Measurements from ENCODE around the gene MRPS12.
"Not testable (repeated sequence)": the region's sequence is repeated elsewhere in the genome, so short reads cannot be mapped to it uniquely, and the experiment has no call there.

Gene MRPS12

DNA sequence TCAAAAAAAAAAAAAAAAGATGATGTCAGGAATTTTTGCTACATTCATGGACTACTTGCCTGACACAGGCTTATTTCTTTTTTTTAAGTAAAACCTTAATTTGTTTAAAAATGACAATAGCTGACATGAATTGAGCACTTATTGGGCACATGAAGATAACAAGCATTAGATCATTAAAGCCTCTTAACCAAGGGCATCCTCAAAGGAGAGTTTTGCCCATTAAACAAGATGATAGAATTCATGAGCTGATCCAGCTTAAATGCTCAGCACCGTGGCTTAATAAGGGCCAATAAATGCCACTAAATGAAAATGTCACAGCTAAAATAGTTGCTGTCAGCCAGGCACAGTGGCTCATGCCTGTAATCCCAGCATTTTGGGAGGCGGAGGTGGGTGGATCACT, 25.5 kb downstream of the MRPS12 start:
- Histone ChIP-seq H3K27ac (ENCODE audit: insufficient read depth in 1 of 2, low read depth in 1 of 2, low read length in 2 of 2, poor library complexity in 1 of 2, severe bottlenecking in 2 of 2) (no peak overlapping the region), H3K27me3 (replicated peaks in 2 of 5; ENCODE audit: control insufficient read depth in 4 of 5, insufficient read depth in 5 of 5, low read length in 4 of 5) (peaks cover 0 to 1% (median 0%) of the 10 kb centered on the region in 5 experiments), H3K4me1 (ENCODE audit: control extremely low read depth in 1 of 4, control insufficient read depth in 4 of 4, insufficient read depth in 4 of 4, low read length in 3 of 4) (no peaks in the 10 kb centered on the region), H3K4me3 (ENCODE audit: control insufficient read depth in 1 of 7, extremely low read depth in 1 of 7, insufficient read depth in 4 of 7, low read depth in 2 of 7, low read length in 6 of 7) (no peak overlapping the region), H3K36me3 (ENCODE audit: control insufficient read depth in 4 of 4, insufficient read depth in 4 of 4, low read length in 3 of 4) (no peaks in the 10 kb centered on the region), H3K9me3 (ENCODE audit: control extremely low read depth in 1 of 5, control insufficient read depth in 4 of 5, insufficient read depth in 2 of 5, low read depth in 1 of 5, low read length in 4 of 5) (no peaks in the 10 kb centered on the region)
- ChIA-PET CTCF (interaction anchor here (0.6 to 1.2 kb wide), 4 partner anchors 15 to 136 kb away, joined by 3 to 4 read pairs (median 4); no protein-coding TSS in a partner anchor), POLR2A (no interaction called here)
- no peak for DNase-seq
- WGBS (ENCODE audit: insufficient coverage) = 100% methylated on average over 1 of the region's 2 CpGs

DNA sequence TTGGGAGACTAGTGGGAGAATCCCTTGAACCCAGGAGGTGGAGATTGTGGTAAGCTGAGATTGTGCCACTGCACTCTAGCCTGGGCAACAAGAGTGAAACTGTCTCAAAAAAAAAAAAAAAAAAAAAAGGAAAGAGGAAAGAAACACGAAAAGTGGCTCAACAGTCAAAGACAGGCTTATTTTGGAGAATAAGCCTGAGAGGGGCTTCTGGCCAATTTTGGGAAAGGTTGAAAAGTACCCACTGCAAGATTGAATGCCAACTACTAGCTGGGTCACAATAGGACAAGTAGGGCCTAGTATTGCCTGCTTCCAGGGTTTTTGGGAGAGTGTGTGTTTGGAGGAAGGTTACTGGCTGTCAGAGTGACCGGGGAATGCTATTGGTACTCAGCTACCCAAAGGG, 27.6 kb downstream of the MRPS12 start:
- peaks cover 0 to 3% (median 0%) of the 10 kb centered on the region in 4 experiments for H3K4me1 ChIP-seq (ENCODE audit: control extremely low read depth in 1 of 4, control insufficient read depth in 4 of 4, insufficient read depth in 4 of 4, low read length in 3 of 4)
- ChIA-PET CTCF (no interaction called here), POLR2A (no interaction called here)
- no peak overlapping the region for H3K4me3 ChIP-seq (ENCODE audit: control insufficient read depth in 1 of 7, extremely low read depth in 1 of 7, insufficient read depth in 4 of 7, low read depth in 2 of 7, low read length in 6 of 7)
- no peaks in the 10 kb centered on the region for H3K9me3 ChIP-seq (ENCODE audit: control extremely low read depth in 1 of 5, control insufficient read depth in 4 of 5, insufficient read depth in 2 of 5, low read depth in 1 of 5, low read length in 4 of 5)
- no peak overlapping the region for H3K27ac ChIP-seq (ENCODE audit: insufficient read depth in 1 of 2, low read depth in 1 of 2, low read length in 2 of 2, poor library complexity in 1 of 2, severe bottlenecking in 2 of 2)
- no peaks in the 10 kb centered on the region for H3K27me3 ChIP-seq (replicated peaks in 2 of 5; ENCODE audit: control insufficient read depth in 4 of 5, insufficient read depth in 5 of 5, low read length in 4 of 5)
- no peaks in the 10 kb centered on the region for H3K36me3 ChIP-seq (ENCODE audit: control insufficient read depth in 4 of 4, insufficient read depth in 4 of 4, low read length in 3 of 4)
- 100% methylated on average over 1 of the region's 2 CpGs for WGBS (ENCODE audit: insufficient coverage)
- no peak for DNase-seq

DNA sequence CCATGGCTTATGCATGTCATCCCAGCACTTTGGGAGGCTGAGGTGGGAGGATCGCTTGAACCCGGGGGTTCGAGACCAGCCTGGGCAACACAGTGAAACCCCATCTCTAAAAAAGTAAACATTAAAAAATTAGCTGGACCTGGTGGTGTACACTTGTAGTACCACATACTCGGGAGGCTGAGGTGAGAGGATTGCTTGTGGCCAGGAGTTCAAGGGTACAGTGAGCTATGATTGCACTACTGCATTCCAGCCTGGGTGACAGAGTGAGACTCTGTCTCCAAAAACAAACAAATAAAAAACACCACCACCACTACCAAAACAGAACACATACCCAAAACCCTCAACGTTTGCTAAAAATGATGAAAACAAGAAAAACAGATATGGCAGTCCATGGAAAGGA, 28.9 kb downstream of the MRPS12 start:
- Histone ChIP-seq H3K4me1 (ENCODE audit: control extremely low read depth in 1 of 4, control insufficient read depth in 4 of 4, insufficient read depth in 4 of 4, low read length in 3 of 4) (peaks cover 0 to 3% (median 0%) of the 10 kb centered on the region in 4 experiments), H3K9me3 (ENCODE audit: control extremely low read depth in 1 of 5, control insufficient read depth in 4 of 5, insufficient read depth in 2 of 5, low read depth in 1 of 5, low read length in 4 of 5) (no peaks in the 10 kb centered on the region), H3K27me3 (replicated peaks in 2 of 5; ENCODE audit: control insufficient read depth in 4 of 5, insufficient read depth in 5 of 5, low read length in 4 of 5) (no peaks in the 10 kb centered on the region), H3K36me3 (ENCODE audit: control insufficient read depth in 4 of 4, insufficient read depth in 4 of 4, low read length in 3 of 4) (no peaks in the 10 kb centered on the region), H3K27ac (ENCODE audit: insufficient read depth in 1 of 2, low read depth in 1 of 2, low read length in 2 of 2, poor library complexity in 1 of 2, severe bottlenecking in 2 of 2) (no peak overlapping the region), H3K4me3 (ENCODE audit: control insufficient read depth in 1 of 7, extremely low read depth in 1 of 7, insufficient read depth in 4 of 7, low read depth in 2 of 7, low read length in 6 of 7) (no peak overlapping the region)
- POLR2A ChIA-PET = no interaction called here
- CTCF ChIA-PET = interaction anchor here (0.8 to 1.5 kb wide), 4 partner anchors 9 to 78 kb away, joined by 3 to 4 read pairs (median 3); no protein-coding TSS in a partner anchor
- no peak for DNase-seq
- WGBS (ENCODE audit: insufficient coverage) = 100% methylated on average over 3 of the region's 5 CpGs

DNA sequence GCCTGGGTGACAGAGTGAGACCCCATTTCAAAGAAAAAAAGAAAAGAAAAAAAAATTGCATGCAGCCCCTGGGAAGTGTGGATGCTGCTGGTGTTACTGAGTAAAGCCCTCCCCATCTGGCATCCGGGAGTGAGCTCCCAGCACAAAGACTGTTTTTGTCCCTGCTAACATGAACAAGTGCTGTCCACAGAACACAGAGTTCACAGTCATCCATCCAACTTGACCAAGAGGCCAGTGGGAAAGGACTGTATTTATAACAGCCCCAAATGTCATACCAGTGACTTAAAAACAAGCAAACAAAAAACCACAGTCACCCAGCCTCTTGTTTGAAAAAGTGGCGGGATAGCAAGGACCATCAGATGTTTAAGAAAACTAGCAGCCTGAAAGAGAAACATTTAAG, 34.0 kb downstream of the MRPS12 start:
- POLR2A ChIA-PET = no interaction called here
- Histone ChIP-seq H3K4me1 (ENCODE audit: control extremely low read depth in 1 of 4, control insufficient read depth in 4 of 4, insufficient read depth in 4 of 4, low read length in 3 of 4) (peaks cover 0 to 3% (median 0%) of the 10 kb centered on the region in 4 experiments), H3K4me3 (ENCODE audit: control insufficient read depth in 1 of 7, extremely low read depth in 1 of 7, insufficient read depth in 4 of 7, low read depth in 2 of 7, low read length in 6 of 7) (no peak overlapping the region), H3K27ac (ENCODE audit: insufficient read depth in 1 of 2, low read depth in 1 of 2, low read length in 2 of 2, poor library complexity in 1 of 2, severe bottlenecking in 2 of 2) (no peak overlapping the region), H3K9me3 (ENCODE audit: control extremely low read depth in 1 of 5, control insufficient read depth in 4 of 5, insufficient read depth in 2 of 5, low read depth in 1 of 5, low read length in 4 of 5) (no peaks in the 10 kb centered on the region), H3K36me3 (ENCODE audit: control insufficient read depth in 4 of 4, insufficient read depth in 4 of 4, low read length in 3 of 4) (no peaks in the 10 kb centered on the region), H3K27me3 (replicated peaks in 2 of 5; ENCODE audit: control insufficient read depth in 4 of 5, insufficient read depth in 5 of 5, low read length in 4 of 5) (no peaks in the 10 kb centered on the region)
- DNase-seq = no peak
- WGBS (ENCODE audit: insufficient coverage) = 100% methylated on average over 1 of the region's 2 CpGs
- CTCF ChIA-PET = no interaction called here

DNA sequence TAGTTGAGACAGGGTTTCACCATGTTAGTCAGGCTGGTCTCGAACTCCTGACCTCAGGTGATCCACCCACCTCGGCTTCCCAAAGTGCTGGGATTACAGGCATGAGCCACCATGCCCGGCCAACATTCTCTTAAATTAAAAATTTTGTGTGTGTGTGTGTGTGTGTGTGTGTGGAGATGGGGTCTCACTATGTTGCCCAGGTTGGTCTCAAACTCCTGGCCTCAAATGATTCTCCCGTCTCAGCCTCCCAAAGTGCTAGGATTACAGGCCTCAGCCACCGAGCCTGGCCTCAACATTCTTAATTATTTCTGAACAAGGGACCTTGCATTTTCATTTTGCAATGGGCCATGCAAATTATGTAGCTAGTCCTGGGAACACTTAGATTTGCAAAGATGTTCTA, 35.4 kb downstream of the MRPS12 start:
- H3K27ac ChIP-seq (ENCODE audit: insufficient read depth in 1 of 2, low read depth in 1 of 2, low read length in 2 of 2, poor library complexity in 1 of 2, severe bottlenecking in 2 of 2); H3K4me1 ChIP-seq (ENCODE audit: control extremely low read depth in 1 of 4, control insufficient read depth in 4 of 4, insufficient read depth in 4 of 4, low read length in 3 of 4); H3K36me3 ChIP-seq (ENCODE audit: control insufficient read depth in 4 of 4, insufficient read depth in 4 of 4, low read length in 3 of 4); DNase-seq; H3K27me3 ChIP-seq (replicated peaks in 2 of 5; ENCODE audit: control insufficient read depth in 4 of 5, insufficient read depth in 5 of 5, low read length in 4 of 5); H3K4me3 ChIP-seq (ENCODE audit: control insufficient read depth in 1 of 7, extremely low read depth in 1 of 7, insufficient read depth in 4 of 7, low read depth in 2 of 7, low read length in 6 of 7); H3K9me3 ChIP-seq (ENCODE audit: control extremely low read depth in 1 of 5, control insufficient read depth in 4 of 5, insufficient read depth in 2 of 5, low read depth in 1 of 5, low read length in 4 of 5): not testable (repeated sequence)
- 100% methylated on average over 1 of the region's 5 CpGs for WGBS (ENCODE audit: insufficient coverage)
- ChIA-PET CTCF (interaction anchor here (0.6 to 1.0 kb wide), 3 partner anchors 10 to 109 kb away, joined by 3 to 4 read pairs (median 3); no protein-coding TSS in a partner anchor), POLR2A (interaction anchor here (0.5 kb wide), 1 partner anchor 131 kb away, joined by 4 read pairs; no protein-coding TSS in a partner anchor)

DNA sequence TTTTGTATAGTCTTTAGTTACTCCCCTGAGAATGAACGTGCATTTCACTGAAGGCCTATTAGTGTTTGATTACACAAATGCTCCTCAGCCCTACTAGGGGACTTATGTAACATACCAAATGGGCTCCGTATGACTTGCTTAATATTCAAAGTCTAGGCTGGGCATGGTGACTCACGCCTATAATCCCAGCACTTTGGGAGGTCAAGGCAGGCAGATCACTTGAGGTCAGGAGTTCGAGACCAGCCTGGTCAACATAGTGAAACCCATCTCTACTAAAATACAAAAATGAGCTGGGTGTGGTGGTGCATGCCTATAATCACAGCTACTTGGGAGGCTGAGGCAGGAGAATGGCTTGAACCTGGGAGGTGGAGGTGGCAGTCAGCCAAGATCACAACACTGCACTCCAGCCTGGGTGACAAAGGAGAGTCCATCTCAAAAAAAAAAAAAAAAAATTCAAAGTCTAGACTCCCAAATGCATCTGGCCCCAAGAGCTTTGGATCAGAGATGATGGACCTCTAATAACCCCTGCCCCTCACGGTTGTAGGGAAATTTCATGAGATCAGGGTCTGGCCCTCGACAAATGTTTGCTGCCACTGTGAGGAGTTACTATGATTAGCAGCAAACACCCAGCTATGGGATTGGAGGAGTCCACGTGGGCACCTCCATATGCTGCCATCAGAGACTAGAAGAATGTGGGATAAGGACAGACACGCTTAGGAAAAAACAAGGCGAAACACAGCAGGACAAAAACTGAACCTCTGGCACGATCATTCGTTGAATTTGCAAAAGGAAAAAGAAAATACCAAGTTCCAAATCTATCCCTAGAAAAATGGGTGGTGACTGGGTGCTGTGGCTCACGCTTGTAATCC, 40.2 kb downstream of the MRPS12 start:
- ChIA-PET POLR2A (no interaction called here), CTCF (interaction anchor here (0.9 to 1.3 kb wide), 3 partner anchors 8 to 15 kb away, joined by 3 read pairs; no protein-coding TSS in a partner anchor)
- no peak overlapping the region for H3K27ac ChIP-seq (ENCODE audit: insufficient read depth in 1 of 2, low read depth in 1 of 2, low read length in 2 of 2, poor library complexity in 1 of 2, severe bottlenecking in 2 of 2)
- no peak for DNase-seq
- H3K4me3 ChIP-seq (ENCODE audit: control insufficient read depth in 1 of 7, extremely low read depth in 1 of 7, insufficient read depth in 4 of 7, low read depth in 2 of 7, low read length in 6 of 7) = no peak overlapping the region
- peaks cover 0 to 15% (median 5%) of the 10 kb centered on the region in 5 experiments for H3K27me3 ChIP-seq (replicated peaks in 2 of 5; ENCODE audit: control insufficient read depth in 4 of 5, insufficient read depth in 5 of 5, low read length in 4 of 5)
- WGBS (ENCODE audit: insufficient coverage) = 95% methylated on average over 10 of the region's 12 CpGs
- peaks cover 0 to 9% (median 4%) of the 10 kb centered on the region in 4 experiments for H3K4me1 ChIP-seq (ENCODE audit: control extremely low read depth in 1 of 4, control insufficient read depth in 4 of 4, insufficient read depth in 4 of 4, low read length in 3 of 4)
- H3K9me3 ChIP-seq (ENCODE audit: control extremely low read depth in 1 of 5, control insufficient read depth in 4 of 5, insufficient read depth in 2 of 5, low read depth in 1 of 5, low read length in 4 of 5) = no peaks in the 10 kb centered on the region
- no peaks in the 10 kb centered on the region for H3K36me3 ChIP-seq (ENCODE audit: control insufficient read depth in 4 of 4, insufficient read depth in 4 of 4, low read length in 3 of 4)

DNA sequence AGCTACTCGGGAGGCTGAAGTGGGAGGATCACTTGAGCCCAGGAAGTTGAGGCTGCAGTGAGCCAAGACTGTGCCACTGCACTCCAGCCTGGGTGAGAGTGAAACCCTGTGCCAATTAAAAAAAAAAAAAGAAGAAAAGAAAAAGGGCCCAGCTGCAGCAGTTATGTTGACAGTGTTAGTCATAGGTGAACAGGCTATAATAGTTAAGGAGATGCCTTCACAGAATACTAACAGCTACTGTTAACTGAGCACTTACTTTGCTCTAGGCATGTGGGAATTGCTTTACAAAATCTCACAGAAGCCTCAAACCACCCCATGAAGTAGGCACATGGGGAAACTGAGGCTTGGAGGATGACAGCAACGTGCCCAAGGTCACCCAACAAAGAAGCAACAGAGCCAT, 40.9 kb downstream of the MRPS12 start:
- H3K27me3 ChIP-seq (replicated peaks in 2 of 5; ENCODE audit: control insufficient read depth in 4 of 5, insufficient read depth in 5 of 5, low read length in 4 of 5) = peaks cover 0 to 21% (median 7%) of the 10 kb centered on the region in 5 experiments
- DNase-seq = no peak
- H3K4me3 ChIP-seq (ENCODE audit: control insufficient read depth in 1 of 7, extremely low read depth in 1 of 7, insufficient read depth in 4 of 7, low read depth in 2 of 7, low read length in 6 of 7) = no peak overlapping the region
- H3K9me3 ChIP-seq (ENCODE audit: control extremely low read depth in 1 of 5, control insufficient read depth in 4 of 5, insufficient read depth in 2 of 5, low read depth in 1 of 5, low read length in 4 of 5) = no peaks in the 10 kb centered on the region
- WGBS (ENCODE audit: insufficient coverage) = 100% methylated on average over 1 of the region's 2 CpGs
- ChIA-PET POLR2A (no interaction called here), CTCF (interaction anchor here (1.3 kb wide), 1 partner anchor 9 kb away, joined by 3 read pairs; no protein-coding TSS in a partner anchor)
- no peaks in the 10 kb centered on the region for H3K36me3 ChIP-seq (ENCODE audit: control insufficient read depth in 4 of 4, insufficient read depth in 4 of 4, low read length in 3 of 4)
- no peak overlapping the region for H3K27ac ChIP-seq (ENCODE audit: insufficient read depth in 1 of 2, low read depth in 1 of 2, low read length in 2 of 2, poor library complexity in 1 of 2, severe bottlenecking in 2 of 2)
- H3K4me1 ChIP-seq (ENCODE audit: control extremely low read depth in 1 of 4, control insufficient read depth in 4 of 4, insufficient read depth in 4 of 4, low read length in 3 of 4) = peaks cover 0 to 11% (median 5%) of the 10 kb centered on the region in 4 experiments
